ENCODE data around the gene LAMA2.
"Not testable (repeated sequence)": the region's sequence is repeated elsewhere in the genome, so short reads cannot be mapped to it uniquely, and the experiment has no call there.

LAMA2 gene

DNA sequence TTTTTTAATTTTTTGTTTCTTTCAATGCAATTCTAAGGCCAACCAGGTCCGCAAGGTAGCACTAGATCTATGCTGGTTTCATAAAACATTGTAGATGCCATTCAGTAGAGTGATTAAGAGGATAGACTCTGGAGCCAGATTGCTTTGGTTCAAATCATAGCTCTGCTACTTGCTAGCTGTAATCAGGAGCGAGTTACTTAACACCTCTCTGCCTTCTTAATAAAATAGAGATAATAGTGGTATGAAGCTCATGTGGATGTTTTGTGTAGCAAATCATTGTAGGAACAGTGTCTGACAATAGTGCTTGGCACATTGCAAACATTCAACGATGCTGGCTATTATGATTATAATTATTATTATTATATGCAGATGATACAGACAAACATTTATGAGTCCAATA is 164.9 kb downstream of the LAMA2 start:
- in situ Hi-C loops (cut with HindIII; ENCODE audit: low sequenced_read_pairs), result no loop called here
- DNase-seq (ENCODE audit: low read depth, low spot score), result no peak
- no peak overlapping the region for H3K4me3 ChIP-seq (ENCODE audit: low read depth, low read length)
- TF ChIP-seq, protein P1, sequence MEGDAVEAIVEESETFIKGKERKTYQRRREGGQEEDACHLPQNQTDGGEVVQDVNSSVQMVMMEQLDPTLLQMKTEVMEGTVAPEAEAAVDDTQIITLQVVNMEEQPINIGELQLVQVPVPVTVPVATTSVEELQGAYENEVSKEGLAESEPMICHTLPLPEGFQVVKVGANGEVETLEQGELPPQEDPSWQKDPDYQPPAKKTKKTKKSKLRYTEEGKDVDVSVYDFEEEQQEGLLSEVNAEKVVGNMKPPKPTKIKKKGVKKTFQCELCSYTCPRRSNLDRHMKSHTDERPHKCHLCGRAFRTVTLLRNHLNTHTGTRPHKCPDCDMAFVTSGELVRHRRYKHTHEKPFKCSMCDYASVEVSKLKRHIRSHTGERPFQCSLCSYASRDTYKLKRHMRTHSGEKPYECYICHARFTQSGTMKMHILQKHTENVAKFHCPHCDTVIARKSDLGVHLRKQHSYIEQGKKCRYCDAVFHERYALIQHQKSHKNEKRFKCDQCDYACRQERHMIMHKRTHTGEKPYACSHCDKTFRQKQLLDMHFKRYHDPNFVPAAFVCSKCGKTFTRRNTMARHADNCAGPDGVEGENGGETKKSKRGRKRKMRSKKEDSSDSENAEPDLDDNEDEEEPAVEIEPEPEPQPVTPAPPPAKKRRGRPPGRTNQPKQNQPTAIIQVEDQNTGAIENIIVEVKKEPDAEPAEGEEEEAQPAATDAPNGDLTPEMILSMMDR (IDR thresholded peaks at IDR 0.05; ENCODE audit: low read depth, low read length), result no peak

DNA sequence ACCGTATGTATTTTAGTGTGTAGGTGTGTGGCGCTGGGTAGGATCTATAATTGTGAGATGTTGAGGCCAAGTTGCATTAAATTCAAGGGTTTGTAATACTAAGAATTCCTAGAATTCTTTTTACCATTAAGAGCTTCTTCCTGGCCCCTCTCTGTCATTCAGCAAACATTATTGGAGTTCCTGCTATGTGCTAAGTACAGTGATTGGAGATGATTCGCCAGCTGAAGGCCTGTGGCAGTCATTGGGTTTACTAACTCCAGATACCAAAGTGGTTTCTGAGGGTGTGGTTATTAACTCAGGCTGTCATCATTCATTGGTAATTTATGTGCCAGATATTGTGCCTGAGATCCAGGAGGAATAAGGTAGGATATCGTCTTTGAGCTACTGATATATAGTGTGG is 167.1 kb downstream of the LAMA2 start:
- H3K4me3 ChIP-seq (ENCODE audit: low read depth, low read length), result no peak overlapping the region
- in situ Hi-C loops (cut with HindIII; ENCODE audit: low sequenced_read_pairs), result no loop called here
- DNase-seq (ENCODE audit: low read depth, low spot score), result no peak
- TF ChIP-seq, protein P1 (IDR thresholded peaks at IDR 0.05; ENCODE audit: low read depth, low read length), result no peak

DNA sequence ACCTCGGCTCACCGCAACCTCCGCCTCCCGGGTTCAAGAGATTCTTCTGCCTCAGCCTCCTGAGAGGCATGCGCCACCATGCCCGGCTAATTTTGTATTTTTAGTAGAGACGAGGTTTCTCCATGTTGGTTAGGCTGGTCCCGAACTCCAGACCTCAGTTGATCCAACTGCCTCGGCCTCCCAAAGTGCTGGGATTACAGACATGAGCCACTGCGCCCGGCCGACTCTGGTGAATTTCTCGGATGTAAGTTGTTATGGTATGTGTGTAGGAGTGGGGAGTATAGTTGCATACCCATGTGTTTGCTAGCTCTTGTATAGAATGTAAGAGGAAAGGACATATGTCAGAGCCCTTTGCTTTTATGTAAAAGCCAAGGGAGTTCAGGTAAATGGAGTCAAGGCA is 170.2 kb downstream of the LAMA2 start:
- DNase-seq (ENCODE audit: low read depth, low spot score); H3K4me3 ChIP-seq (ENCODE audit: low read depth, low read length); in situ Hi-C loops (cut with HindIII; ENCODE audit: low sequenced_read_pairs): not testable (repeated sequence)

DNA sequence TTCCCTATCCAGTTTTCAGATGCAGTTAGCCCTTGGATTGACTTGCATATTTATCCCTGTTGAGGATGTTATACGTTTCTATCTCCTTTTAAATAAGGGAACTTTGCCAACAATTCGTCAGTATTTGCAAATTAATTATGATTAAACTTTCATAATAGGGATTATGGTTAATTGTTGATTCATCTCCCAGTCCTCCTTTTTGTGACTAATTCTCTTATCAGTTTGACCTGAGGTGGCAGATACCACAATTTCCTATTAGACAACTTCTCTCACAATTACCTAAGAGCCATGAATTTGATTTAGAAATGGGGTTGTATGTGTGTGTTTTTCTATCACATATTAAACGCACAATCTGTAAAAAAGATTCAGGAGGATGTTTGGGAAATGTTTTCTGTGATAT is 172.9 kb downstream of the LAMA2 start:
- H3K4me3 ChIP-seq (ENCODE audit: low read depth, low read length), result no peak overlapping the region
- in situ Hi-C loops (cut with HindIII; ENCODE audit: low sequenced_read_pairs), result no loop called here
- DNase-seq (ENCODE audit: low read depth, low spot score), result no peak
- TF ChIP-seq, protein P1 (IDR thresholded peaks at IDR 0.05; ENCODE audit: low read depth, low read length), result no peak

DNA sequence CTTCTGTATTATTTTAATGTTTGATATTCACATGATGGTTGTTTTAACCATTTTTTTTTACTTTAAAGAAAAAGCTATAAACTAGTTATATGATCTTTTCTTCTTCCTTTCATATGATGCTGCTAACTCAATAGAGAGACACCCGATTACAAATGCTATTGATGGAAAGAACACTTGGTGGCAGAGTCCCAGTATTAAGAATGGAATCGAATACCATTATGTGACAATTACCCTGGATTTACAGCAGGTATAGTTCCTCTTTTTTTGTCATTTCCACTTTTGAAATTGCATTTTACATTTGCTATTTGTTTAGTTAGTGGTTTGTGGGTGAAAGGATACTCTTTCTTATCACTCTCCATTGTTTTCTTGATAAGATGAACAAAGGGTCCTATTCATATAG is 176.7 kb downstream of the LAMA2 start:
- TF ChIP-seq, protein P1 (IDR thresholded peaks at IDR 0.05; ENCODE audit: low read depth, low read length), result no peak
- no peak overlapping the region for H3K4me3 ChIP-seq (ENCODE audit: low read depth, low read length)
- no peak for DNase-seq (ENCODE audit: low read depth, low spot score)
- in situ Hi-C loops (cut with HindIII; ENCODE audit: low sequenced_read_pairs), result no loop called here

DNA sequence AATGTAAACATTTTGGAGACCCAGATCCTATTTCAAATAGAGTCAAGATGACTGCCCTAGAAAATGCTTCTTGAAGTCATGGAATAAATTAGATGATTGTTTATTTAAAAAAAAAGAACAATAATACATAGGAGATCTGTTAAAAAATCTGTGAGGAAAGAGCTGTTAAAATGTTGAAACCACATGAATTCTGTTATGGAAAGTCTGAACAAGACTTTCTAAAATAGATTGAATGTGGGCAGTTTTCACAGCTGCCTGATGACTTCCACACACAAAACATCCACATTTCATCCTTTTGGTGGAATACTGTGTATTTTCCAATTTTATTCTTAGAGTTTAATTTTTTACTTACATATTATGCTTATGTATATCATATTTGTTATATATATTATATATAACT is 186.1 kb downstream of the LAMA2 start:
- in situ Hi-C loops (cut with HindIII; ENCODE audit: low sequenced_read_pairs), result no loop called here
- no peak overlapping the region for H3K4me3 ChIP-seq (ENCODE audit: low read depth, low read length)
- DNase-seq (ENCODE audit: low read depth, low spot score), result peak; percentile 7
- TF ChIP-seq, protein P1 (IDR thresholded peaks at IDR 0.05; ENCODE audit: low read depth, low read length), result no peak

DNA sequence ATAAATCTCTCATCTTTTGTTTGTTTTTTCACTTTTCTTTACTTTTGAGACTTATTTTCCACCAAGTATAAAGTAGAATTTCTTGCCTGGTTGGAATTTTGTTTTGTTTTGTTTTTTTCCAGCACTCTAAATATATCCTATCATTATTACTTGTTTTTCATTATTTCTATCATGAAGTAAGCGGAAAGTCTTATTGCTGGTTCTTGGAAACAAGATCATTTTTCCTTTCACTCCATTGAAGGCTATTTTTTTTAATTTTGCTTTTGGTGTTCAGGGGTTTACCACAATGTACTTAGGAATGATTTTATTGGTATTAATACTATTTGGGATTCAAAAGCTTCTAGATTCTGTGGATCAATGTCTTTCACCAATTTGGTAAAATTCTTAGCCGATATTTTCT is 190.1 kb downstream of the LAMA2 start:
- TF ChIP-seq, protein P1 (IDR thresholded peaks at IDR 0.05; ENCODE audit: low read depth, low read length), result no peak
- no peak for DNase-seq (ENCODE audit: low read depth, low spot score)
- in situ Hi-C loops (cut with HindIII; ENCODE audit: low sequenced_read_pairs), result no loop called here
- H3K4me3 ChIP-seq (ENCODE audit: low read depth, low read length), result no peak overlapping the region
